ENCODE results near the gene RNASET2.

The RNASET2 gene

DNA sequence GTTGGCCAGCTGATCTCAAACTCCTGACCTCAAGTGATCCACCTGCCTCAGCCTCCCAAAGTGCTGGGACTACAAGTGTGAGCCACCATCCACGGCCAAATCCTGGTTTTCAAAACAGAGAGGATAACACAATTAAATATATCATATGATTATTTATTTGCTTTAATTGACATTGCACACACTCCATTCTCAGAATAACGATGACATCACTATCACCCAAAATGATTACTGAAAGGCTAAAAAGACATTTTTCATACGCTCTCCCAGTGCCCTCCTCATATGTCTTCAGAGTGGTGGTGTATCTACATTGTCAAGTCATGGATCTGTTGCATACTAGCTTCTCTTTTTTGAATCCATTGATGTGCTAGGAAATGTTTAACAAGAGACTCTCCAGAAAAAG lies 24.4 kb upstream of the RNASET2 start:
- TF ChIP-seq, protein P1, sequence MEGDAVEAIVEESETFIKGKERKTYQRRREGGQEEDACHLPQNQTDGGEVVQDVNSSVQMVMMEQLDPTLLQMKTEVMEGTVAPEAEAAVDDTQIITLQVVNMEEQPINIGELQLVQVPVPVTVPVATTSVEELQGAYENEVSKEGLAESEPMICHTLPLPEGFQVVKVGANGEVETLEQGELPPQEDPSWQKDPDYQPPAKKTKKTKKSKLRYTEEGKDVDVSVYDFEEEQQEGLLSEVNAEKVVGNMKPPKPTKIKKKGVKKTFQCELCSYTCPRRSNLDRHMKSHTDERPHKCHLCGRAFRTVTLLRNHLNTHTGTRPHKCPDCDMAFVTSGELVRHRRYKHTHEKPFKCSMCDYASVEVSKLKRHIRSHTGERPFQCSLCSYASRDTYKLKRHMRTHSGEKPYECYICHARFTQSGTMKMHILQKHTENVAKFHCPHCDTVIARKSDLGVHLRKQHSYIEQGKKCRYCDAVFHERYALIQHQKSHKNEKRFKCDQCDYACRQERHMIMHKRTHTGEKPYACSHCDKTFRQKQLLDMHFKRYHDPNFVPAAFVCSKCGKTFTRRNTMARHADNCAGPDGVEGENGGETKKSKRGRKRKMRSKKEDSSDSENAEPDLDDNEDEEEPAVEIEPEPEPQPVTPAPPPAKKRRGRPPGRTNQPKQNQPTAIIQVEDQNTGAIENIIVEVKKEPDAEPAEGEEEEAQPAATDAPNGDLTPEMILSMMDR (IDR thresholded peaks at IDR 0.05; ENCODE audit: low read depth, low read length): no peak
- no peak for DNase-seq (ENCODE audit: extremely low read depth, low read depth)

- TF ChIP-seq, protein P1 (IDR thresholded peaks at IDR 0.05; ENCODE audit: low read depth, low read length): no peak
- DNase-seq (ENCODE audit: extremely low read depth, low read depth): no peak
Measured at GRCh38 chr6:166977621-166978525, 21.5 kb upstream of the RNASET2 start.

DNA sequence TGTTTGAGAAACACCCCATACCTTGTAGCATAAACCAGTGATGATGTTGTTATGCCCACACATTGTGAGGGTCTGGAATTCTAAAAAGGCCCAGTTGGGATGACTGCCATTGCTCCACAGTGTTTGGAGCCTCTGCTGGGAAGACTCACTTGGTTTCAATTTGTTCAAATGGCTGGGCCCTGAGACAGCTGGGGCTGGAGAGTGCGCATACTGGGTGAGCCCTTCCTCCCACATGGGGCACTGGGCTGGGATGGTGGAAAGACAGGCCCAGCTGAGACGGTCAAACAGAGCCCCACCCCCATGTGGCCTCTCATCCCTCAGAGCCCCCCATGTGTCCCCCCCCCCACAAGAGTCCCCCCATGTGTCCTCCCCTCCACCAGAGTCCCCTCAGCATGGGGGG lies 20.3 kb upstream of the RNASET2 start:
- TF ChIP-seq, protein P1 (IDR thresholded peaks at IDR 0.05; ENCODE audit: low read depth, low read length): no peak

DNA sequence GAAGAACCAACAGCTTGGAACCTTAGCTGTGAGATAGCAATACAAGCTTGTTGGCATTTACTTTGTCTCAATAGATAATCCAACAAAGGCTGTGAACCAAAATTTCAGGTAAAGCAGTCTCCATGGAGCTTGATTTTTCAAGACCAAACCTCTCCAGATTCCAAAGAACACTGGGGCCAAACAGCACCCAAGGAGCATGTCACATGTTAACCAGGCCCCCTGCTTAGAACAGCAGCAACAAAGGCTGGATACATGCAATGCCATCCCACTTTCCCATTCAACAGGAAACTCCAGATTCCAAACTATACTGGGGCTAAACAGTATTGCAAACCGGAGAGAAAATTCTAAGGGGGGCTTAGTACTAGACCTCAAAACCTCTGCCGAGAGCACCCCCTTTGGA lies 15.8 kb upstream of the RNASET2 start:
- TF ChIP-seq, protein P1 (IDR thresholded peaks at IDR 0.05; ENCODE audit: low read depth, low read length): no peak
- DNase-seq (ENCODE audit: extremely low read depth, low read depth): no peak

More for the DNA sequence above, 20.3 kb upstream of the RNASET2 start:
- no peak for DNase-seq (ENCODE audit: extremely low read depth, low read depth)

GRCh38 chr6:166971271-166971670 lies 14.9 kb upstream of the RNASET2 start:
- no peak for DNase-seq (ENCODE audit: extremely low read depth, low read depth)
- TF ChIP-seq, protein P1 (IDR thresholded peaks at IDR 0.05; ENCODE audit: low read depth, low read length): no peak

- DNase-seq (ENCODE audit: extremely low read depth, low read depth): no peak
- TF ChIP-seq, protein P1 (IDR thresholded peaks at IDR 0.05; ENCODE audit: low read depth, low read length): no peak
Measured at GRCh38 chr6:166970776-166971175, 14.4 kb upstream of the RNASET2 start.

GRCh38 chr6:166970091-166970490 lies 13.7 kb upstream of the RNASET2 start:
- no peak for DNase-seq (ENCODE audit: extremely low read depth, low read depth)
- TF ChIP-seq, protein P1 (IDR thresholded peaks at IDR 0.05; ENCODE audit: low read depth, low read length): no peak
